ENCODE results near the gene COL28A1.
A peak's percentile ranks its signal among the peaks of the same experiment; 100 is the strongest.

Gene COL28A1

GRCh38 chr7:7554649-7555575 lies 19.2 kb upstream of the COL28A1 start:
- TF ChIP-seq POLR2AphosphoS5 (IDR thresholded peaks at IDR 0.05; ENCODE audit: borderline replicate concordance, low read depth, low read length) (no peak), EZH2 (IDR thresholded peaks at IDR 0.05) (no peak), FOXP2 (optimal IDR thresholded peaks at IDR 0.05; ENCODE audit: control extremely low read depth, extremely low read length, insufficient read depth) (no peak)
- Histone ChIP-seq H3K9ac (ENCODE audit: insufficient read length) (no peak overlapping the region), H3K36me3 (ENCODE audit: insufficient read depth, low read length) (no peaks in the 10 kb centered on the region), H3K4me3 (peak overlapping the region; percentile 0; the same call in 1 of the 2 replicates), H3K9me3 (ENCODE audit: low read depth, low read length) (no peaks in the 10 kb centered on the region), H3K27ac (no peak overlapping the region)
- DNase-seq (ENCODE audit: low read depth, low spot score) = no peak

GRCh38 chr7:7554021-7554432 lies 18.4 kb upstream of the COL28A1 start:
- H3K9ac ChIP-seq (ENCODE audit: insufficient read length) = no peak overlapping the region
- no peaks in the 10 kb centered on the region for H3K36me3 ChIP-seq (ENCODE audit: insufficient read depth, low read length)
- DNase-seq (ENCODE audit: low read depth, low spot score) = peak; percentile 12
- no peak overlapping the region for H3K4me3 ChIP-seq
- H3K9me3 ChIP-seq (ENCODE audit: low read depth, low read length) = no peaks in the 10 kb centered on the region
- TF ChIP-seq POLR2AphosphoS5 (IDR thresholded peaks at IDR 0.05; ENCODE audit: borderline replicate concordance, low read depth, low read length) (no peak), EZH2 (IDR thresholded peaks at IDR 0.05) (no peak), FOXP2 (optimal IDR thresholded peaks at IDR 0.05; ENCODE audit: control extremely low read depth, extremely low read length, insufficient read depth) (no peak)
- no peak overlapping the region for H3K27ac ChIP-seq

- no peak overlapping the region for H3K9ac ChIP-seq (ENCODE audit: insufficient read length)
Measured at GRCh38 chr7:7553386-7553785, 17.7 kb upstream of the COL28A1 start.

GRCh38 chr7:7552199-7552598 lies 16.5 kb upstream of the COL28A1 start:
- Histone ChIP-seq H3K27ac (no peak overlapping the region), H3K9me3 (ENCODE audit: low read depth, low read length) (no peaks in the 10 kb centered on the region), H3K36me3 (ENCODE audit: insufficient read depth, low read length) (no peaks in the 10 kb centered on the region), H3K9ac (ENCODE audit: insufficient read length) (no peak overlapping the region), H3K4me3 (no peak overlapping the region)
- no peak for DNase-seq (ENCODE audit: low read depth, low spot score)
- TF ChIP-seq FOXP2 (optimal IDR thresholded peaks at IDR 0.05; ENCODE audit: control extremely low read depth, extremely low read length, insufficient read depth) (no peak), EZH2 (IDR thresholded peaks at IDR 0.05) (no peak), POLR2AphosphoS5 (IDR thresholded peaks at IDR 0.05; ENCODE audit: borderline replicate concordance, low read depth, low read length) (no peak)

More at GRCh38 chr7:7553386-7553785, 17.7 kb upstream of the COL28A1 start:
- Histone ChIP-seq H3K9me3 (ENCODE audit: low read depth, low read length) (no peaks in the 10 kb centered on the region), H3K4me3 (no peak overlapping the region), H3K27ac (no peak overlapping the region), H3K36me3 (ENCODE audit: insufficient read depth, low read length) (no peaks in the 10 kb centered on the region)
- no peak for DNase-seq (ENCODE audit: low read depth, low spot score)
- TF ChIP-seq FOXP2 (optimal IDR thresholded peaks at IDR 0.05; ENCODE audit: control extremely low read depth, extremely low read length, insufficient read depth) (no peak), POLR2AphosphoS5 (IDR thresholded peaks at IDR 0.05; ENCODE audit: borderline replicate concordance, low read depth, low read length) (no peak), EZH2 (IDR thresholded peaks at IDR 0.05) (no peak)

- no peak overlapping the region for H3K27ac ChIP-seq
- no peaks in the 10 kb centered on the region for H3K9me3 ChIP-seq (ENCODE audit: low read depth, low read length)
- no peak overlapping the region for H3K9ac ChIP-seq (ENCODE audit: insufficient read length)
- no peak overlapping the region for H3K4me3 ChIP-seq
- no peak for DNase-seq (ENCODE audit: low read depth, low spot score)
- no peaks in the 10 kb centered on the region for H3K36me3 ChIP-seq (ENCODE audit: insufficient read depth, low read length)
- no peak for TF ChIP-seq FOXP2 (optimal IDR thresholded peaks at IDR 0.05; ENCODE audit: control extremely low read depth, extremely low read length, insufficient read depth)
- TF ChIP-seq EZH2 (IDR thresholded peaks at IDR 0.05) = no peak
- TF ChIP-seq POLR2AphosphoS5 (IDR thresholded peaks at IDR 0.05; ENCODE audit: borderline replicate concordance, low read depth, low read length) = no peak
Measured at GRCh38 chr7:7550663-7551062, 15.0 kb upstream of the COL28A1 start.

- Histone ChIP-seq H3K9ac (ENCODE audit: insufficient read length) (no peak overlapping the region), H3K36me3 (ENCODE audit: insufficient read depth, low read length) (no peaks in the 10 kb centered on the region), H3K9me3 (ENCODE audit: low read depth, low read length) (no peaks in the 10 kb centered on the region), H3K27ac (no peak overlapping the region), H3K4me3 (no peak overlapping the region)
- TF ChIP-seq POLR2AphosphoS5 (IDR thresholded peaks at IDR 0.05; ENCODE audit: borderline replicate concordance, low read depth, low read length) (no peak), EZH2 (IDR thresholded peaks at IDR 0.05) (no peak), FOXP2 (optimal IDR thresholded peaks at IDR 0.05; ENCODE audit: control extremely low read depth, extremely low read length, insufficient read depth) (no peak)
- DNase-seq (ENCODE audit: low read depth, low spot score) = no peak
Measured at GRCh38 chr7:7548407-7548806, 12.7 kb upstream of the COL28A1 start.

GRCh38 chr7:7542251-7542835 lies 6.7 kb upstream of the COL28A1 start:
- H3K4me3 ChIP-seq = no peak overlapping the region
- H3K9me3 ChIP-seq (ENCODE audit: low read depth, low read length) = no peaks in the 10 kb centered on the region
- DNase-seq (ENCODE audit: low read depth, low spot score) = no peak
- H3K36me3 ChIP-seq (ENCODE audit: insufficient read depth, low read length) = no peaks in the 10 kb centered on the region
- H3K9ac ChIP-seq (ENCODE audit: insufficient read length) = no peak overlapping the region
- no peak overlapping the region for H3K27ac ChIP-seq
- no peak for TF ChIP-seq FOXP2 (optimal IDR thresholded peaks at IDR 0.05; ENCODE audit: control extremely low read depth, extremely low read length, insufficient read depth)
- no peak for TF ChIP-seq EZH2 (IDR thresholded peaks at IDR 0.05)
- TF ChIP-seq POLR2AphosphoS5 (IDR thresholded peaks at IDR 0.05; ENCODE audit: borderline replicate concordance, low read depth, low read length) = no peak

GRCh38 chr7:7539711-7540110 lies 4.0 kb upstream of the COL28A1 start:
- no peak for DNase-seq (ENCODE audit: low read depth, low spot score)
- Histone ChIP-seq H3K9me3 (ENCODE audit: low read depth, low read length) (no peaks in the 10 kb centered on the region), H3K27ac (no peak overlapping the region), H3K9ac (ENCODE audit: insufficient read length) (no peak overlapping the region), H3K4me3 (no peak overlapping the region), H3K36me3 (ENCODE audit: insufficient read depth, low read length) (no peaks in the 10 kb centered on the region)
- no peak for TF ChIP-seq POLR2AphosphoS5 (IDR thresholded peaks at IDR 0.05; ENCODE audit: borderline replicate concordance, low read depth, low read length)
- TF ChIP-seq EZH2 (IDR thresholded peaks at IDR 0.05) = no peak
- no peak for TF ChIP-seq FOXP2 (optimal IDR thresholded peaks at IDR 0.05; ENCODE audit: control extremely low read depth, extremely low read length, insufficient read depth)

Data from SK-N-MC (cell line).